ENCODE results near the gene PAQR6.
A peak's percentile ranks its signal among the peaks of the same experiment; 100 is the strongest.

Gene PAQR6

GRCh38 chr1:156195853-156196252, 52.0 kb downstream of the PAQR6 start:
- H3K9ac ChIP-seq (ENCODE audit: low read length) = no peak overlapping the region
- no peak overlapping the region for H3K27ac ChIP-seq (ENCODE audit: low read length)
- H3K9me3 ChIP-seq (replicated peaks; ENCODE audit: insufficient read depth, low read length) = no peaks in the 10 kb centered on the region
- H3K79me2 ChIP-seq (ENCODE audit: low read length) = peaks cover 75% of the 10 kb centered on the region
- TF ChIP-seq EZH2 (optimal IDR thresholded peaks at IDR 0.05; ENCODE audit: low read depth, low read length) (no peak), CTCF (IDR thresholded peaks at IDR 0.05; ENCODE audit: low read length) (no peak), EZH2phosphoT487 (IDR thresholded peaks at IDR 0.05; ENCODE audit: low read length) (no peak)
- peaks cover 21% of the 10 kb centered on the region for H3K4me1 ChIP-seq (ENCODE audit: low read length)
- H3K27me3 ChIP-seq (replicated peaks; ENCODE audit: insufficient read depth, low read length) = no peaks in the 10 kb centered on the region
- H3F3A ChIP-seq (ENCODE audit: insufficient read depth, low read length) = peaks cover 17% of the 10 kb centered on the region
- H2AFZ ChIP-seq (ENCODE audit: low read length) = no peak overlapping the region
- peak overlapping the region; percentile 10; the same call in 1 of the 2 replicates for H3K4me2 ChIP-seq (ENCODE audit: low read depth, low read length)
- no peaks in the 10 kb centered on the region for H3K9me2 ChIP-seq (replicated peaks; ENCODE audit: insufficient read depth, low read length)
- no peak overlapping the region for H3K4me3 ChIP-seq (ENCODE audit: low read length)
- no peak for DNase-seq
- H4K20me1 ChIP-seq (ENCODE audit: insufficient read depth, low read length) = no peaks in the 10 kb centered on the region
- H3K36me3 ChIP-seq (replicated peaks; ENCODE audit: insufficient read depth, low read length) = peaks cover 9% of the 10 kb centered on the region; the same call in 1 of the 2 replicates

GRCh38 chr1:156194300-156194652, 53.6 kb downstream of the PAQR6 start:
- Histone ChIP-seq H3K9me3 (replicated peaks; ENCODE audit: insufficient read depth, low read length) (no peaks in the 10 kb centered on the region), H3F3A (ENCODE audit: insufficient read depth, low read length) (peaks cover 22% of the 10 kb centered on the region), H3K4me2 (ENCODE audit: low read depth, low read length) (peak overlapping the region; percentile 90), H3K9ac (ENCODE audit: low read length) (peak overlapping the region; percentile 67), H3K4me3 (ENCODE audit: low read length) (peak overlapping the region; percentile 85), H4K20me1 (ENCODE audit: insufficient read depth, low read length) (no peaks in the 10 kb centered on the region), H3K27me3 (replicated peaks; ENCODE audit: insufficient read depth, low read length) (no peaks in the 10 kb centered on the region), H3K9me2 (replicated peaks; ENCODE audit: insufficient read depth, low read length) (no peaks in the 10 kb centered on the region), H3K27ac (ENCODE audit: low read length) (peak overlapping the region; percentile 77; the same call in 1 of the 2 replicates), H3K4me1 (ENCODE audit: low read length) (peaks cover 21% of the 10 kb centered on the region), H3K79me2 (ENCODE audit: low read length) (peaks cover 60% of the 10 kb centered on the region), H2AFZ (ENCODE audit: low read length) (0 out of 2 replicates have a peak overlapping the region, but pooled peaks have one; percentile 3), H3K36me3 (replicated peaks; ENCODE audit: insufficient read depth, low read length) (0 out of 2 replicates have a peak, but pooled peaks cover 5% of the 10 kb centered on the region)
- DNase-seq = no peak
- no peak for TF ChIP-seq EZH2 (optimal IDR thresholded peaks at IDR 0.05; ENCODE audit: low read depth, low read length)
- no peak for TF ChIP-seq CTCF (IDR thresholded peaks at IDR 0.05; ENCODE audit: low read length)
- TF ChIP-seq EZH2phosphoT487 (IDR thresholded peaks at IDR 0.05; ENCODE audit: low read length) = no peak

GRCh38 chr1:156193488-156194299, 54.2 kb downstream of the PAQR6 start, which contains the start of gene SLC25A44:
TSS of gene SLC25A44 (plus strand) at chr1:156194104. CDS start at chr1:156199848, 5,744 bp downstream.
- peak within 1 kb of the TSS; percentile 77 for H3K27ac ChIP-seq (ENCODE audit: low read length)
- H3K4me2 ChIP-seq (ENCODE audit: low read depth, low read length) = peak within 1 kb of the TSS; percentile 90
- 0 out of 2 replicates have a peak, but pooled peaks cover 5% of the 10 kb centered on the region for H3K36me3 ChIP-seq (replicated peaks; ENCODE audit: insufficient read depth, low read length)
- H4K20me1 ChIP-seq (ENCODE audit: insufficient read depth, low read length) = no peaks in the 10 kb centered on the region
- TF ChIP-seq EZH2 (optimal IDR thresholded peaks at IDR 0.05; ENCODE audit: low read depth, low read length) (no peak), CTCF (IDR thresholded peaks at IDR 0.05; ENCODE audit: low read length) (peak; percentile 46), EZH2phosphoT487 (IDR thresholded peaks at IDR 0.05; ENCODE audit: low read length) (no peak)
- no peaks in the 10 kb centered on the region for H3K9me3 ChIP-seq (replicated peaks; ENCODE audit: insufficient read depth, low read length)
- H3F3A ChIP-seq (ENCODE audit: insufficient read depth, low read length) = peaks cover 22% of the 10 kb centered on the region
- H3K9ac ChIP-seq (ENCODE audit: low read length) = peak within 1 kb of the TSS; percentile 83
- H3K27me3 ChIP-seq (replicated peaks; ENCODE audit: insufficient read depth, low read length) = no peaks in the 10 kb centered on the region
- peaks cover 54% of the 10 kb centered on the region for H3K79me2 ChIP-seq (ENCODE audit: low read length)
- peaks cover 21% of the 10 kb centered on the region for H3K4me1 ChIP-seq (ENCODE audit: low read length)
- H3K4me3 ChIP-seq (ENCODE audit: low read length) = peak within 1 kb of the TSS; percentile 85
- H2AFZ ChIP-seq (ENCODE audit: low read length) = peak within 1 kb of the TSS; percentile 59
- peak; percentile 100 for DNase-seq
- no peaks in the 10 kb centered on the region for H3K9me2 ChIP-seq (replicated peaks; ENCODE audit: insufficient read depth, low read length)
